Suprapubic skin (tissue), 4 donors: ENCODE results near the gene CD8A. TPM values are rescaled to one million over a fixed set of nuclear protein-coding genes. Genes with fewer than 3 reads are reported as not detected.

ENCODE experiments used
- DNase-seq, 2 donors: peaks; one replicate each; pipeline ENCODE4 v3.0.0-alpha.2; 2019; ENCODE audit warnings: low spot score in 2 of 2
- H3K27ac ChIP-seq: fragments of 200-600 bp; sonication (generic); one replicate; pipeline ENCODE4 v1.5.1; 2019
- H3K27me3 ChIP-seq: fragments of 200-600 bp; sonication (generic); one replicate; pipeline ENCODE4 v1.5.1; 2019
- H3K36me3 ChIP-seq: fragments of 200-600 bp; sonication (generic); one replicate; pipeline ENCODE4 v1.5.1; 2019
- H3K4me1 ChIP-seq: fragments of 200-600 bp; sonication (generic); one replicate; pipeline ENCODE4 v1.5.1; 2019
- H3K4me3 ChIP-seq: fragments of 200-600 bp; sonication (generic); one replicate; pipeline ENCODE4 v1.5.1; 2019; ENCODE audit warnings: mild to moderate bottlenecking
- H3K9me3 ChIP-seq: fragments of 200-600 bp; sonication (generic); one replicate; pipeline ENCODE4 v1.5.1; 2019
- EP300 ChIP-seq: sonication (generic); formaldehyde crosslinking; IDR thresholded peaks from one replicate; pipeline ENCODE4 v1.6.1; 2017; ENCODE audit warnings: antibody characterized with exemption
- POLR2A ChIP-seq, 2 donors: fragments of 450-650 bp; IDR thresholded peaks; one replicate each; pipeline ENCODE4 v1.6.1; 2017; ENCODE audit warnings: antibody characterized with exemption in 2 of 2, mild to moderate bottlenecking in 2 of 2, moderate library complexity in 2 of 2
- POLR2AphosphoS5 ChIP-seq, 3 donors: sonication (generic); formaldehyde crosslinking; IDR thresholded peaks; one replicate each; pipeline ENCODE4 v1.6.1; 2017; ENCODE audit warnings: antibody characterized with exemption in 3 of 3
- WGBS: methylation state at CpG from one replicate; pipeline ENCODE4 v1.1.5; 2018; 5-methylcytosine and 5-hydroxymethylcytosine counted together
- total RNA-seq, 4 donors: library from RNA; depleted of rRNA; stranded (reverse); fragments of >200 nt; gene quantifications; one replicate each; pipeline ENCODE4 v1.1.0, GENCODE V29; 2016
- TF ChIP-seq, protein P1 (sequence below), 2 donors: fragments of 200-600 bp in 1 of 2; fragments of 450-650 bp in 1 of 2; sonication (generic) in 1 of 2; IDR thresholded peaks; one replicate each; pipeline ENCODE4 v1.5.1; 2016 to 2019; ENCODE audit warnings: antibody characterized with exemption in 2 of 2, mild to moderate bottlenecking in 1 of 2, moderate library complexity in 1 of 2

Gene CD8A
- total RNA-seq, 4 donors from 2014 or later = 0.15 to 1.5 (median 1.2) TPM; not detected in 1

DNA sequence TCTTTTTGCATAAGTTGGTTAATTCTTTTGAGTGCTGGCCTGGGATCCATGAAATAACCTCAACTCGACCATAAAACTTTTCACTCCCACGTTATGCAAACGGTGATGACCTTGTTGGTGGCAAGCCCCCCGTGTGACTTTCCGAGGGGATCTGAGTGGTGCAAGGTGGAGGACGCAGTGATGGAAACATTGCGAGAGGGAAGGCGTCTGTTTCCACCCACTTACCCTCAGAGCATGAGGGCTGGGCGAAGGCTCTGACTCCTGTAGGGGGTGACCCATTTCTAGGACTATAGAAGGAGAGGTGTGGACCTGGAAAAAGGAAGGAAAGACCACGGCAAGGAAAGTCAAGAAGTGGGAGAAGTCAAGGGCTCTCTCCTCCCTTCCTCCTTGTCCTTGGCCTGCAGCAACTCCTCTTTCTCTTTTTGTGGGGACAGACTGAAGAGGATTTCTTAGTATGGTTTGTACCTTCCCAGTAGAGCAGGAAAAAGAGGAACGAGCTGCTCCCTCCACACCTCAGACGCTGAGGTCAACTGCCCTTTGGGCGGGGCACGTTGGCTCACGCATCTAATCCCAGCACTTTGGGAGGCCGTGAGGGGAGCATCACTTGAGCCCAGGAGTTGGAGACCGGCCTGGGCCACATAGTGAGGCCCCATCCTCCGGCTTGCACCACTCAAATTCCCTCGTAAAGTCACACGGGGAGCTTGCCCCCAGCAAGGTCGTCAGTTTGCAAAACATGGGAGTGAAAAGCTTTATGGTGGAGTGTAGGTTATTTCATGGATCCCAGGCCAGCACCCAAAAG is 15.5 kb upstream of the CD8A start:
- DNase-seq = no peak
- TF ChIP-seq, protein P1, sequence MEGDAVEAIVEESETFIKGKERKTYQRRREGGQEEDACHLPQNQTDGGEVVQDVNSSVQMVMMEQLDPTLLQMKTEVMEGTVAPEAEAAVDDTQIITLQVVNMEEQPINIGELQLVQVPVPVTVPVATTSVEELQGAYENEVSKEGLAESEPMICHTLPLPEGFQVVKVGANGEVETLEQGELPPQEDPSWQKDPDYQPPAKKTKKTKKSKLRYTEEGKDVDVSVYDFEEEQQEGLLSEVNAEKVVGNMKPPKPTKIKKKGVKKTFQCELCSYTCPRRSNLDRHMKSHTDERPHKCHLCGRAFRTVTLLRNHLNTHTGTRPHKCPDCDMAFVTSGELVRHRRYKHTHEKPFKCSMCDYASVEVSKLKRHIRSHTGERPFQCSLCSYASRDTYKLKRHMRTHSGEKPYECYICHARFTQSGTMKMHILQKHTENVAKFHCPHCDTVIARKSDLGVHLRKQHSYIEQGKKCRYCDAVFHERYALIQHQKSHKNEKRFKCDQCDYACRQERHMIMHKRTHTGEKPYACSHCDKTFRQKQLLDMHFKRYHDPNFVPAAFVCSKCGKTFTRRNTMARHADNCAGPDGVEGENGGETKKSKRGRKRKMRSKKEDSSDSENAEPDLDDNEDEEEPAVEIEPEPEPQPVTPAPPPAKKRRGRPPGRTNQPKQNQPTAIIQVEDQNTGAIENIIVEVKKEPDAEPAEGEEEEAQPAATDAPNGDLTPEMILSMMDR (IDR thresholded peaks at IDR 0.05) = no peak
- no peak for TF ChIP-seq EP300
- no peaks in the 10 kb centered on the region for H3K9me3 ChIP-seq
- H3K27ac ChIP-seq = no peak overlapping the region
- H3K36me3 ChIP-seq = no peaks in the 10 kb centered on the region
- WGBS = 88% methylated on average over 21 of the region's 21 CpGs
- no peak overlapping the region for H3K4me3 ChIP-seq
- peaks cover 32% of the 10 kb centered on the region for H3K4me1 ChIP-seq
- peaks cover 20% of the 10 kb centered on the region for H3K27me3 ChIP-seq

DNA sequence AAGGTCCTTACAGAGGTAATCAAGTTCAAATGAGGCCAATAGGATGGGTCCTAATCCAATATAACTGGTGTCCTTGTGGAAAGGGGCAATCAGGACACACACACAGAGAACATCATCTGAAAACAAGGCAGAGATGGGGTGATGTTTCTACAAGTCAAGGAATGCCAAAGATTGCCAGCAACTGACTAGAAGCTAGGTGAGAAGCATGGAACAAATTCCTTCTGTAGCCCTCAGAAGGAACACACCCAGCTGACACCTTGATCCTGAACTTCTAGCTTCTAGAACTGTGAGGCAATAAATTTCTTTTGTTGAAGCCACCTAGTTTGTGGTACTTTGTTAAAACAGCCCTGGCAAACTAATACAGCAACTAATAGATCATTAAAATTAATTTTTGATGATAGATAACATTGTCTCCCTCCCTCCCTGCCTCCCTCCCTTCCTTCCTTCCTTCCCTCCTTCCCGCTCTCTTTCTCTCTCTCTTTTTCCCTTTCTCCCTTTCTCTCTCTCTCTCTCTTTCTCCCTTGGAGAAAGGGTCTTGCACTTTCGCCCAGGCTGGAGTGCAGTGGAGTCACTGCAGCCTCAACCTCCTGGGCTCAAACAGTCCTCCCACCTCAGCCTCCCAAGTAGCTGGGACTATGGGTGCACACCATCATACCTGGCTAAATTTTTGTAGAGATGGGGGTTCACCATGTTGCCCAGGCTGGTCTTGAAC is 10.3 kb upstream of the CD8A start:
- TF ChIP-seq POLR2A (IDR thresholded peaks at IDR 0.05) = no peak
- TF ChIP-seq, protein P1 (IDR thresholded peaks at IDR 0.05) = no peak
- no peak for TF ChIP-seq EP300
- no peak for TF ChIP-seq POLR2AphosphoS5 (IDR thresholded peaks at IDR 0.05)
- H3K4me1 ChIP-seq = no peaks in the 10 kb centered on the region
- H3K36me3 ChIP-seq = no peaks in the 10 kb centered on the region
- no peak overlapping the region for H3K27ac ChIP-seq
- WGBS = 90% methylated on average over 2 of the region's 2 CpGs
- H3K9me3 ChIP-seq = no peaks in the 10 kb centered on the region
- no peak overlapping the region for H3K4me3 ChIP-seq
- no peak for DNase-seq
- no peaks in the 10 kb centered on the region for H3K27me3 ChIP-seq

DNA sequence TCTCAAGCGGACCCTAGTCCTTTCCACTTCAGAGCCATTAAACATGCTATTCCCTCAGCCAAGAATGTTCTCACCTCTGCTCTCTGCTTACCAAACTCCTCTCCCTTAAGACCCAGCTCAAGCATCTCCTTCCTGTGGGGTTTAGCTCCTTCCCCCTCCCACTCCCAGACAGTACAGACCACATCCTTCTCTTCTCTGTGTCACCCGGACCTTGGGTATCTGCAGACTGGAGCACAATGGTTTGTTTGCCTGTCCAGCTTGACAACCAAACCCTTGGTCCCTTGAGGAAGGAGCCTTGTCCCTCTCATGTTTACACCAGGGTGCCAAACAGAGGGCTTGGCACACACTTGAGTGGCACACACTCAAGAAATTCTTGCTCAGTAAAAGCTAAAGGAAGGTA is 4.1 kb upstream of the CD8A start:
- 75% methylated on average over 2 of the region's 2 CpGs for WGBS
- peaks cover 55% of the 10 kb centered on the region for H3K27me3 ChIP-seq

DNA sequence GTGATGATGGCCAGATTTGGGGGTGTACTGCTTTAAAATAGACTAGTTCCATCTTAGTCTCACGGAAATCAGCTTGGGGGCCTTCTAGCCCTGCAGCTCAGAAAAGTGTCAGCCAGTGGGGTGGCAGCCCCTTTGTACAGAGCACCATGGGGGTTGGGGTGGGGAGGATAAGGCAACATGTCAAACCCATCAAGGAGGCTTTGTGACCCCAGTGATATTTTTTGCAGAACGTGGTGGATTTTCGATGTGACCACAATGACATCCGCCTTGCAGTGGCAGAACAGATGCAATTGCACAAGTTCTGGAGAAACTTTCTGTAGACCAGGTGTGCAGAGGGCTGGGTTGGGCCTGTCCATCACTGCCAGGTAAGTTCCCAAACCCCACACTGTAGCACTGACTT is 3.0 kb upstream of the CD8A start:
- WGBS = 87% methylated on average over 4 of the region's 4 CpGs
- Histone ChIP-seq H3K9me3 (no peaks in the 10 kb centered on the region), H3K36me3 (no peaks in the 10 kb centered on the region), H3K27ac (no peak overlapping the region), H3K4me1 (peaks cover 30% of the 10 kb centered on the region), H3K4me3 (no peak overlapping the region), H3K27me3 (peaks cover 66% of the 10 kb centered on the region)
- TF ChIP-seq POLR2A (IDR thresholded peaks at IDR 0.05) (no peak), POLR2AphosphoS5 (IDR thresholded peaks at IDR 0.05) (no peak), EP300 (no peak)
- TF ChIP-seq, protein P1 (IDR thresholded peaks at IDR 0.05) = no peak
- no peak for DNase-seq

More for the DNA sequence above, 4.1 kb upstream of the CD8A start:
- H3K27ac ChIP-seq = no peak overlapping the region
- TF ChIP-seq POLR2A (IDR thresholded peaks at IDR 0.05) = no peak
- TF ChIP-seq POLR2AphosphoS5 (IDR thresholded peaks at IDR 0.05) = no peak
- no peak for TF ChIP-seq EP300
- no peaks in the 10 kb centered on the region for H3K36me3 ChIP-seq
- no peak overlapping the region for H3K4me3 ChIP-seq
- H3K4me1 ChIP-seq = peaks cover 19% of the 10 kb centered on the region
- no peaks in the 10 kb centered on the region for H3K9me3 ChIP-seq
- no peak for DNase-seq

DNA sequence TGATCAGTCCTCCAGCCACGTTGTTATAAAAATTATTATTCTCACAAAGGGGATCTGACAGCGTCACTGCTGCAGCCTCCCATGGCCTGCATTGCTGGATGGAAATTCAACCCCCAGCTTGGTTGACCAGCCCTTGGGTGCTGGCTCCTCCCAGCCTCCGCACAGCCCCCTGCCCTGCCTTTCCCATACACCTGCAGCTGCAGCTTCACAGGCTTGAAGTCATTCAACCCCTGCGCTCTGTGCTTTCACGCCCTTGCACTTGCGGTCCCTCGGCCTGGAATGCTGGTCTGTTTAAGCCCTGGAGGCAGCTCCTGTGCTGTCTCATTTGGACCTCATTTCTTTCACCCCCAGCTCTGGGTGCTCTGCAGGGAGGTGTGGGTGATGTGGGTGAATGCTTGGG is 860 bp upstream of the CD8A start:
- Histone ChIP-seq H3K4me1 (peaks cover 37% of the 10 kb centered on the region), H3K9me3 (no peaks in the 10 kb centered on the region), H3K27ac (no peak overlapping the region), H3K4me3 (peak overlapping the region; percentile 32), H3K27me3 (peaks cover 69% of the 10 kb centered on the region), H3K36me3 (no peaks in the 10 kb centered on the region)
- TF ChIP-seq POLR2A (IDR thresholded peaks at IDR 0.05) (no peak), POLR2AphosphoS5 (IDR thresholded peaks at IDR 0.05) (no peak), EP300 (no peak)
- TF ChIP-seq, protein P1 (IDR thresholded peaks at IDR 0.05) = no peak
- whole genome bisulfite sequencing = 45% methylated on average over 7 of the region's 7 CpGs
- DNase-seq = no peak
